ENCODE measurements around the gene C1orf21.
"Not testable (repeated sequence)": the region's sequence is repeated elsewhere in the genome, so short reads cannot be mapped to it uniquely, and the experiment has no call there.

C1orf21 gene

DNA sequence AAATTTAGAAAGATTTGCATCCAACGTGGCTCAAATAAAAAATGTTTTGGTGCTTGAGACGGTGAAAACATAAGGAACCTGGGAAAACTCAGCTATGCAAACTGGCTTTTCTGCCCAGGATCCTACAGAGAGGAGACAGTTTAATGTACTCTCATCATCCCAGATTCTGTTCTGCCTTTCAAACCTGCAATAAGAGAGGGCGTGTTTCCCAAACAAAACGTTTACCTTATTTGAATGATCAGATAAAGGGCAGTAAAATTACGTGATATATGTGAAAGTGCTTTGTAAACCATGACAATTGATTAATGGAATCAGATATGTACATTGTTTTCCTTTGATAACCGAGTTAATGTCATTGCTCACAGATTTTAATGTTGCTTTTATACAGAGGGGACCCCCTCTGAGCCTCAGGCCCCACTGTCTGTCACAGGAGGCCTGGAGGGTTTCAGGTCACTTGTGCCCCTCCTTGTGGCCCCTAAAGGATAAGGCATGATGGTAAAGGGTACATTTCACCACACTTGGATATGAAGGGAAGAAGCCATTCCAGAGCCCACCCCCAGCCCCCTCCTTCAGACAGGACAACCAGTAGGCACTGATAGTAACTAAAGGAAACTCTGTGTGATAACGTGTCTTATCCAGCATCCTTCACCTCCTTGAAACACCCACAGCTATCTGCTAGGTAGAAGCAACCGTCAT, 210.3 kb downstream of the C1orf21 start:
- DNase-seq (ENCODE audit: low read depth in 2 of 3, low spot score in 1 of 3), result no peak

DNA sequence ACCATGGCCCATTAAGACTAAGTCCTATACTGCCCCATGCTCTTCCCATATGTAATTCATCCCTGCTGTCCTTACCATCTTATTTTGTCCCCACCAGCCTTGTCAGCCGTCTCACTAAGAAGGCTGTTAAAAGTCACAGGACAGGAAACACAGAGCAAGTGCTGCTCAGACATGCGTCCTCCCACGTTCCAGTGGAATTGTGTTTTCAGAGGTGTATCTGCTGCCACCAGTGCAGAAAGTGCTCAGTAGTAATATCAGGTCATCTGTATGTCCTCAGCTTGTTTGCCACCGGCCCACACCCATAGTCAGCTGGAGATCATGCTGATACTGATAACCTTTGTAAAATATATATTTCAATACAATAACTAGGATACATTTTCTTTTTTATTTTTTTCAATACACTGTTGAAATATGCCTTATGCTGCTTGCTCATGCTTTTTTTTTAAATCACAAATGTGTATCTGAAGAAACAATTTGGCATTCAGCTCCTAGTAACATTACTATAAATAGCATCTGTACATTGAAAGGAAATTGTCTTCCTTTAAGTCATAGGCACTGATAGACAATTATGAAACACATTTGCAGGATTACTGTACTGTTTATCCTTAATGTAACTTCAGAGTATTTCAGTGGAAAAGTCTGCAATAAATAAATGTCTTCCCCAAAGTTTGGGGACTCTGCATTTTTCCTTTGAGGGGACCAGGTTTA, 211.0 kb downstream of the C1orf21 start:
- DNase-seq (ENCODE audit: low read depth in 2 of 3, low spot score in 1 of 3), result no peak

DNA sequence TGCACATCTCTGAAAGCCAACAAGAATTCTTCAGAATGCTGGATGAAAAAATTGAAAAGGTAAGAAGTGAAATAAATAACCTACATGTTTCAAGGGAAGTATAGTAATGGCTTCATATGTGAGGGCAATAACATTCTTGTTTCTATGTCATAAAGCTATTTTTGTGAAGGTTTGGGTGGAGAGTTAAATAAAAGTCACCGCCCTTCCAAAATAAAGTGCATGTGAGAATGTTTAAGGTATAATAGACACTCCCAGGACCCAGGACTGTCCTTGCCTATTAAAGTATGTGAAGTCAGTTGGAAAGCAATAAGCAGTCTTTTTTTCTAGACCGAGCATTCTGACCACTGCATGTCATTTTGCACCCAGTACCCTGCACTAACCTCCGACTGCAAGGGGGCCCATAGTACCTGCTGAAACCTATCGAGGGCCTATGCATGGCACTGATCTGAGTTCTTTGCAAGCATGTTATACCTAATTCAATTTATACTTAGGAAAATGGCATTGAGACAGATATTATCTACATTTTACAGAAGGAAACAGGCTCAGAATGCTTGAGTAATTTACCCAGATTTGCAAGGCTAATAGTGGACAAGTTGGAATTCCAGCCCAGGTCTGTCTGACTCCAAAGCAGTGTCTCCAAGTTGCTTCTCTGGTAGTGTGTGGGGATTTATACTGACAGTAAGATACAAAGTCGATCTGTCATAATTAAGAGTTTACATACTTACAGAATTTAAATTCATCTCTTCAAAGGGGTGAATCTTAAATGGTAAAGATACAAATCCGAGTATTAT, 211.8 kb downstream of the C1orf21 start:
- no peak for DNase-seq (ENCODE audit: low read depth in 2 of 3, low spot score in 1 of 3)

DNA sequence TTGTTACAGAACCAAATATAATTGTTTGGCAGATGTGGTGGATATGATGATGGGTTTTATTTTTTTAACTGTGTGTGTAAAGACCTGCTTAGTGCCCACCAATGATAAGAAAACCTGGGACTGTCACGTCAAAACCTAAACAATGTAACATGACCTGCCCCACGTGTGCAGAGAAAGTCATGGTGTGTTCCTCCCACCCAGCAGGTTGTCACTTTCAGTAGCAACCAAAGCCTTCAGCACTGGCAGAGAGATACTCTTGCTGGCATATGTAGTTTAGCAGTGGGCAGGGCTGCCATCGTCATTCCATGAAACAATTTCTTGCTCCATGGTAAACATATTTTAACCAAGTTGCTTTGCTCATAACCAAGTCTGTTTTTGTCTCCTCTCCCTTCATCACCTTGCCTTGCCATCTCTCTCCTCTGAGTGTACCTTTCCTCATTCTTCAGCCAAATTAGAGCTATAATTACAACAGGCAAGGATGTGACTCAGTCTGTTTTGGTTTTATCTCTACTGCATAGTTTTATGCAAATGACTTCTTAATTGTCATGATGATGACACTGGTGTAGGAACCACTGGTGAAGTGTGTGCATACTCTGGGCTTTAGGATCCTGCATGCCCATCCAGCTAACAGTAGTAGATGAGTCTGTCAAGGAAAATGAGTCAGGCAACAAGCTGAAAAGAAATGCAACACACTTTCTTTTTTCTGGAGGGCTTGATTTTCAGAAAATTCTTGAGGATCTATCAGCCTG, 217.5 kb downstream of the C1orf21 start:
- DNase-seq (ENCODE audit: low read depth in 2 of 3, low spot score in 1 of 3), result no peak

DNA sequence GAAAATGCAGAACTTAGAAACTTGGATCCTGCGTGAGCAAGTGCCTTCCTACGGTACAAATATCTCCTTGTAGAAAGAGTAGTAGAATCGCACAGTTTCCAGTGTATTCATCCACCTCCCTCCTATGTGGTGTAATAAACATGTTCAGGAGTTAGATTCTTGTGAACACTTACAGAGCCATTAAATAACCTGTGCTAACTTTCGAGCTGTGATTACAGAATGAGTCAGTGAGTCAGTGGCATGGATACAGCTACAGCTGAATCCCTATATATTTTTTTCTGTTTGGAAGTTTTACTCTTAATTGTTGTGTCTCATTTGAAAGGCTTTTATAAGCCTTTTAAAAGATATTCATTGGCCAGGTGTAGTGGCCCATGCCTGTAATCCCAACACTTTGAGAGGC, 219.1 kb downstream of the C1orf21 start:
- DNase-seq (ENCODE audit: low read depth in 2 of 3, low spot score in 1 of 3), result no peak

DNA sequence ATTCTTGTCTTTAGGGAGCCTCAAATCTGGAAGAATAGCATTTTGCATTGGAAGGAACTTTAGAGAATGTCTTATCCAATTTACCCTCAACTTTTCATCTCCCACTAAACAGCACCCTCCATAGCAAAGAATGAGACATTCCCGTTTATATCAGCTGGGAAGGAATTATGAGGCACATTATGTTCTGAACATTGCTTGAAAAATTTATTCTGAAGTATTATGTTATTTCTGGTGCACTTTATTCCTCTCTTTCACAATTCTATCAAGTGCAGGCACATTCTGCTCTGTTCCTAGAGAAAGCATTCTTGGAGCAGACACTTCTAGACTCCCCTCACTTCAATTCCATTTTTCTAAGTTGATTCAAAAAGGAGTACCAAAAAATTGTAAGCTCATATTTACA, 220.0 kb downstream of the C1orf21 start:
- DNase-seq (ENCODE audit: low read depth in 2 of 3, low spot score in 1 of 3), result no peak

DNA sequence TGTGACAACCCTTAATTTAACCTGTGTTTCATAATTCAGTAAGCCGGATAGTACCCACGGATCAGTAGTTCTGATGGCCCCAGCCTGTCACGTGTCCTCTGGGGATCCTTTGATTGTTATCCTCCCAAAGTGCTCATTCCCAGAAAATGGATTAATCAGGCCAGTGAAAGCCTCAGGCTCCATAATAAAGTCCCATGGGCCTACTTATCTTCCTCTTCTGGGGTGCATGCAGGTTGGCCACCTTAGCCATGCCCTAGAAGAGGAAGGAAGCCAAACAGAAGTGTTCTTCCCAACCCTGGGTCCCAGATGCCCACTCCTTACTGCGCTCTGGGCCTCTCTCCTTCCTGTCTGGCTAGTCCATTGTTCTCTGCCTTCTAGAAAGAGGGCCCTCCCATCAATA, 221.8 kb downstream of the C1orf21 start:
- DNase-seq (ENCODE audit: low read depth in 2 of 3, low spot score in 1 of 3), result no peak

DNA sequence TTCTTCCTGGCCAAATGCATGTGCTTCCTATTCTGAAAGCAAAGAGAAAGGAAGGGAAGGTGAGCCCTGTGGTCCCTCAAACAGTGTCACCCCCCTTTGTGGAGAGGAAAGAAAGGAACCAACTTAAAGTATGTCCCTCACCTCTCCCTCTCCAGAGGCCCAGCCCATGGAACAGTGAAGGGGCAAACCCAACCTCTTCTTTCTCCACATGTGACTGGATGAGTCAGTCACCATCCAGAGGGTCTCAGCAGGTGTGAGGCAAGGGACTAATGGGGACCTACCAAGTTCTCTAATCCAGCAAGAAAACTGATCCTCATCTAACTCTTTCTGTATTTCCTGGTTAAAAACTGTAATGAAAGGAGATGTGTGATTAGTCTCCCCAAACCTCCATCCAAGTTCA, 222.2 kb downstream of the C1orf21 start:
- no peak for DNase-seq (ENCODE audit: low read depth in 2 of 3, low spot score in 1 of 3)

DNA sequence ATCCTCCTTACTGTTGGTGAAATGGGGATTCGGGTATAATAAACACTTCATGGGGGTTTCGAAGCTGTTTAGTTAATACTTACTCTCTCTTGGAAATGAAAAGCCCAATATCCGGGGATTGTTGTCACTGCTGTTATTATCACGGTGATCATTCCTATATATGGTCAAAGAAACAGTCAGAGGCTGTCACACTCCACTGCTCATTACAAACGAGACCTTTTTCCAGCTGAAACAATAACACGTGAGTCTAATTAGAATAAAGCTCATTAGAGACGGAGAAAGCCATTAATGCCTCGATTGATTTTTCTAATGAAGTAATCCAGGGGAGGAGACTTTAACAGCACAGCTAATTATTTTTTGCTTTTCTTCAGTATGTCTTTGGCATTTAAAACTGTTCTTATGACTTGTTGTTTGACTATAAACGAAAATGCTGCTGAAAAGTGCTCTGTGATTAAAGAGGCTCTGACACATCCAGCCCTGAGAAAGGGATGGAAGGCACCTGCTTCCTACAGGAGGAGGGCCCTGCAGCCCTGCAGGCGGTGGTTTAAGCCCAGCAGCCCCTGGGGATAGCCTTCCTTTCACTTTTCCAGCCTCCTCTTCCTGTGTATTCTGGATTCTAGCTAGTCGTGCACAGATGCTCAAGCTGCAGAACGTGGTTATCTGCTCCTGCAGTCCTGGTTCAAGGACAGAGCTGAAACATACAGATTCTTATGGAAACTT, 224.2 kb downstream of the C1orf21 start:
- no peak for DNase-seq (ENCODE audit: low read depth in 2 of 3, low spot score in 1 of 3)

DNA sequence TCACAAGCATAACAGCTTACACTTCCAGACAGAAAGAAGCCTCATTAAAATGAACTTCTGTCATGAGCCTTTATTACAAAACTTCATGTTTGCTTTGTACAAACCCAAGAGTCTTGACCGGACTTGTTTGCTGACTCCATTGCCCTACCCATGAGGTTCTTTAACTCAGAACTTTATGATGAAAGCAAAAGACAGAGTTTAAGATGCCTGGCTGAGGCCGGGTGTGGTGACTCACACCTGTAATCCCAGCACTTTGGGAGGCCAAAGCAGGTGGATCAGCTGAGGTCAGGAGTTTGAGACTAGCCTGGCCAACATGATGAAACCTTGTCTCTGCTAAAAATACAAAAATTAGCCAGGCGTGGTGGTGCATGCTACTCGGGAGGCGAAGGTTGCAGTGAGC, 225.4 kb downstream of the C1orf21 start:
- DNase-seq (ENCODE audit: low read depth in 2 of 3, low spot score in 1 of 3), result not testable (repeated sequence)

DNA sequence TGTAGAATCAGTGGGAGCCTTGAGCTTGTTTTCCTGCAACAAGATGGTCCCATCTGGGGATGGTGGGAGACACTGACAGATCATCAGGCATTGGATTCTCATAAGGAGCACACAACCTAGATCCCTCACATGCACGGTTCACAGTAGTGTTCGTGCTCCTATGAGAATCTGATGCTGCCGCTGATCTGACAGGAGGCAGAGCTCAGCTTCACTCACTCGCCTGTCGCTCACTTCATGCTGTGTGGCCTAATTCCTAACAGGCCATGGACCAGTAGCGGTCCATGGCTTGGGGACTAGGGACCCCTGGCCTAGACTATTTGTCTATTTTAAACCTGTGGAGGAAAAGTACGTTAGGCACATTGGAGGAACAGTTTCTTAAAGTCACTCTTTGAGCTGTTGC, 227.8 kb downstream of the C1orf21 start:
- no peak for DNase-seq (ENCODE audit: low read depth in 2 of 3, low spot score in 1 of 3)

DNA sequence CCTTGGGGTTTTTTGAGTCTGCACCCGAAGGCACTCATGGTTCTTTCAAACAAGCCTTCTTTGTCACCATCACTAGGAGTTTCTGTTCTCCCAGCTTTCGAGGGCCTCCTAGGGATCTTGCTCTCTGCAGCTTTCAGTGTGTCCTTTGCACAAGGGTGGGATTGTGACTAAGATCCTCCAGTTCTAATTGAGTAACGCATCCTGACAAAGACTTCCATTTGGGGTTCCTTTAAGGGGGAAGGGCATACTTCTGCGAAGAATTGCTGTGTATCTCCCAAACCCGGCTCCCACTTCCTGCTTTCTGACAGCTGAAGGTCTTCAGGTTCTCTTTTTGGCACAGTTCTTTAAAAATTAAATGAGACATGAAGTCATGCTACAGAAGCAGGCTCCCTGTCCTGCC, 228.5 kb downstream of the C1orf21 start:
- no peak for DNase-seq (ENCODE audit: low read depth in 2 of 3, low spot score in 1 of 3)

DNA sequence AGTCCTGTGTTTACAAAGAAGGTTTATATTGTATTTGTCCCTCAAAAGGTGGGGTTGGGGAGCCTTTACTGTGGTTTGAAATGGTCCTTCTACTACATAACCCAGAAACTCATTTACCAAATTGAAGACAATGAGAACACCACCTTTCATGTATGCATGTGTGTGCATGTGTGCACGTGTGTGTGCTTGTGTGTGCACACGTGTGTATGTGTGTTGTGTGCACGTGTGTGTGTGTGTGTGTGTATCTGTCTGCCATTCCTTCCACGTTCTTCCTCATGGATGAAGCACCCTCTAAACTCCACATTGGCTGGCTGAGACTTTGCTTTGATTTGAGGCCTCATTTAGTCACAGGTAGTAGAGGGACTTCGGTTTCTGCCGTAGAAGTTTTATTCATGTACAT, 229.7 kb downstream of the C1orf21 start:
- DNase-seq (ENCODE audit: low read depth in 2 of 3, low spot score in 1 of 3), result no peak

DNA sequence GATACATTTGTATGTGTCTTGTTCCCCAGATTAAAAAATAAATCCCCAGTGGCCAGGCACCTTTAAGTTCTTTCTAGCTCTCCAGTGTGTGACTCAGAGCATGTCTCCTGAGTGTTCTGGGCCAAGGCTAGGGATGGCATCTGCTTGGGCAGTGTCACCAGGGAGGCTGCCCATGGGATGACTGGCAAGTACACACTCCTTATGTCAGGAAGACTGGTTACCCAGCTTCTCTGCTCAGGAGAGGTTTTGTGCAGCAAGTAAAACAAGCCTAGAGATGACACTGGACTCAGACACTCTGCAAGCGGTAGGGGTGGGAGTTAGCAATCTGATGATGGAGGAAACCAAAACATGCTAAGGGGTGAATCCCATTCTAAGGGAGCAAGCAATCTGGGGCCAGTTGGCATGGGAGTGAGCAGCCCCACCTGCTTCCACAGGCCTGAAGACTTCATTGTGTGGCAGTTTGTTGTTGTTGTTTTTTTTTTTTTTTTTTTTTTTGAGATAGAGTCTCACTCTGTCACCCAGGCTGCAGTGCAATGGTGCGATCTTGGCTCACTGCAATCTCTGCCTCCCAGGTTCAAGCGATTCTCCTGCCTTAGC, 230.7 kb downstream of the C1orf21 start:
- no peak for DNase-seq (ENCODE audit: low read depth in 2 of 3, low spot score in 1 of 3)

DNA sequence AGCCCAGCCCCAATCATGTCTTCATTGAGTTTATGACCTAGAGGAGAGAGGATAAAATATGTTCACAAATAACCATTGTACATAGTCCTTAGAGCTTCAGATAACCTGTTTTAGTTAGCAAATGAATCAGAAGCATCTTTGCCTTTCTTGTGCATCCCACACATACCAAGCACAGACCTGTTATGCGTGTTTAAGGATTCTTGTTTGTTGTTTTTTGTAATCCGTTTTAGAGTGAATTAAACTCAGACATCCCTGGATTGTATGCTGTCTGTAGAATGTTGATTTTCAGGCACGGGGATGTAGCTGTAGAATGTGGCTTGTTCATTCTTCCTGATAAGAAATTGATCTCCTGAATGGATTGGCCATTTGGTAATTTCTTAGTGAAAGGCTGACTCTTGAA, 232.0 kb downstream of the C1orf21 start:
- no peak for DNase-seq (ENCODE audit: low read depth in 2 of 3, low spot score in 1 of 3)

DNA sequence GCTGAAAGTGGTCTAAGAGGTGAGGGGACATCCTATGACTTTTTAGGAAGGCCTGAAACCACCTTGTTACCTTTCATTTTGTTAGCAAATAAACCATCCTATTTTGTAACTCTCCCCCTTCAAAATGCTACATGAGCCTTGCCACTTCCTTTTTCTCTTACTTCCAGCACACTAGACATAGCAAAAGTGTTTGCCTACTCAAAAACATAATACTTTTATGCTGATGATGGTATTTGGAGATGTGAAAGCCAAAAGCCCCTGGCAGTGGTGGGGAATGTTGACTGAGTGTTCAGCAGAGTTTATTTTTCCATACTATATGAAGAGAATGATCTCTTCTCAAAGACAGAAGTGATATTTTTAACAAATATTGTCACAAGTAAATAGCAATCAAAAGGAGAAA, 233.6 kb downstream of the C1orf21 start:
- DNase-seq (ENCODE audit: low read depth in 2 of 3, low spot score in 1 of 3), result no peak

DNA sequence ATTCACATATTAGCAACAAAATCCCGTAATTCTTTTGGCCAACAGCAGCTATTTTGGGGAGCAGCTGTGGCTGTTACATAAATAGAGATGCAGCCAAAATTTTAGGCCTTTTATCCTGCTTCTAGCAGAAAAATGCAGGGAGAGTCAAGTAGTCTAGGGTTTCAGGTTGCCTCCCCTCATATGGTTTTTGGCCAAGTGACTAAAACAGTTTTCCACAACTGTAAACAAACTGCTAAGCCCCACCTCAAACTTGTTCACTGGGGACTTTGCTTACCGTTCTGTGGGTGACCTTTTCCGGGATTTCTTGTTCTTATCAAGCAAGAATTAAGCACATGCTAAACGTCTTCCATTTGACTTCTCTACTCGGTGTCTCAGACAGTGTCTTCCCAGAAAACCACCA, 234.4 kb downstream of the C1orf21 start:
- no peak for DNase-seq (ENCODE audit: low read depth in 2 of 3, low spot score in 1 of 3)

DNA sequence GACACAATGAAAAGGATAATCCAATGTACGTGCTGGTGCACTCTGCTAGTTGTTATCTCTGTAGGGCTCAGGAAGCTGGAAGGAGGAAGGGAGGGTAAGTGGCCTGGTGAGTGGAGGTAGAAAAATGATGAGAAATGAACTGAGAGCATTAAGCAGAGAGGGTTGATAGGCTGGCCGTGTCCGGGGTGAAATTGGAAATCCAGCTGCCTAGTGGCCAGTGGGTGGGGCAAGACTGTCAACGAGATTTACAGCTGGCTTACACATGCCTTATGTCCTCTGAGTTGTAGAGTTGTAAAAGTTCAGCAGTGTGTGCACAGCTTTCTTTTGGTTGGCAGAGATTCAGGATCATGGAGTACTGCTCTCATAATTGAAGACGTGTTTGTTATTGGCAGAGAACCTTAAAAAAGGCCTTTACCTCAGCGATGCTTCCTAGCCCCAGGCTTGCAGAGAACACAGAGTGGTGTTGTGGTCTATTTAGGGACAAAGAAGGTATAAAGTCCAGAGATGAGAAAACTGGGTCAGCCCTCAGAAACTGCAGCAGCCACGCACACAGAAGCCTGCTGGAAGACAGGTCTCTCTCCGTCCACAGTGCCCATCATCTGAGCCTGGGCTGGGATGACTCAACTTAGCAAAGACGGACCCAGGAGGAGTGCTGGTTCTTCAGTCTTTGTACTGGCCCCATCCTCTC, 235.5 kb downstream of the C1orf21 start:
- no peak for DNase-seq (ENCODE audit: low read depth in 2 of 3, low spot score in 1 of 3)

DNA sequence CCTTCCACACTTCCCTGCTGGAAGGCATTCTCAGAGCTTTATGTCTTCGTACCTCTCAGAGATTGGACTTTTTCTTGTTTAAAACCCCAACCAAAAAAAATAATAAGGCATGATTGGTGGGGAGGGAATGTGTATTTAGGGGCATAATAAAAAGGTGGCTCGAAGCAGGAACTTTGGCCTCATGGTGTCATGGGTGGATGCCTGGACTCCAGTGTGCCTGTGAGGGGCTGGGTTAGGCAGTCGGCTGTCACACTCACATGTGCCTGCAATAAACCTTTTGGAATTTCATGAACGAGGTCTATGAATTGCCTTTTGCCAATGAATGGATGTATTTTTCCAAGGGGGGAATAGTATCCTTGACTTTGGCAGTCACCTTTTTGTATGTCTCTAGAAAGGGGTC, 236.6 kb downstream of the C1orf21 start:
- no peak for DNase-seq (ENCODE audit: low read depth in 2 of 3, low spot score in 1 of 3)

DNA sequence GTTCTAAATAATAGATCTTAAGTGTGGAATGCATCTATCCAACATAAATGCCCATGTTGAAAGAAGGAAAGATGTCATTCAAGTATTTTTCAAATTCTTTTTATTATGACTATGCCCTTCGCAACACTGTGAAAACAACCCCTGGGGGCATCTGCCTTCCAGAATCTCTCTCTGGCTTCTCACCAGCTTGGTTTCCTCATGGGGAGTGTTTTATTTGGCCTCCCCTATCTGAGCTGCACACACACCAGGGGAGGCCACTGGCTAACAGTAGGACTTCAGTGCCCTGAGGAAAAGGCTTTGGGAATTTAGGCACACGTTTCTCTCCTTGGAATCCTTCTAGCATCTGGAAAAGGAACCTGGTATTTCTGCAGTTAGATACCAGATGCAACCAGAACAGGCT, 237.2 kb downstream of the C1orf21 start:
- no peak for DNase-seq (ENCODE audit: low read depth in 2 of 3, low spot score in 1 of 3)

Measured in stimulated activated CD4-positive, alpha-beta T cell treated with anti-CD3 and anti-CD28 coated beads, Interleukin-12 subunit alpha, Interleukin-12 subunit beta, amount 100 ng/mL, for 48 hours (primary cell).